Thyroid gland (tissue), 4 donors: Measurements from ENCODE around the gene KRTAP24-1. TPM values are rescaled to one million over a fixed set of nuclear protein-coding genes. Genes with fewer than 3 reads are reported as not detected.

Source experiments
- DNase-seq, 2 donors: peaks; one replicate each; pipeline ENCODE4 v3.0.0-alpha.2; 2019
- H3K27ac ChIP-seq, 3 donors: fragments of 200-600 bp; sonication (generic); 1 replicate in 2 of 3; 2 replicates in 1 of 3; pipeline ENCODE4 v1.5.1; 2016 to 2019; ENCODE audit warnings: mild to moderate bottlenecking in 1 of 3, moderate library complexity in 1 of 3
- H3K27me3 ChIP-seq: fragments of 200-600 bp; sonication (generic); one replicate; pipeline ENCODE4 v1.5.1; 2019
- H3K36me3 ChIP-seq, 2 donors: fragments of 200-600 bp; sonication (generic); one replicate each; pipeline ENCODE4 v1.5.1; 2016 to 2019
- H3K4me1 ChIP-seq, 2 donors: fragments of 200-600 bp; sonication (generic); one replicate each; pipeline ENCODE4 v1.5.1; 2017 to 2019
- H3K4me3 ChIP-seq, 3 donors: fragments of 200-600 bp; sonication (generic); replicated peaks in 1 of 3; 1 replicate in 2 of 3; 2 replicates in 1 of 3; pipeline ENCODE4 v1.5.1; 2016; ENCODE audit warnings: mild to moderate bottlenecking in 1 of 3
- H3K9me3 ChIP-seq: fragments of 200-600 bp; sonication (generic); one replicate; pipeline ENCODE4 v1.5.1; 2017
- CTCF ChIP-seq, 6 experiments: fragments of 200-600 bp in 3 of 6; fragments of 450-650 bp in 3 of 6; sonication (generic) in 3 of 6; IDR thresholded peaks; one replicate each; pipeline ENCODE4 v1.5.1; 2016 to 2019; ENCODE audit warnings: antibody characterized with exemption in 6 of 6, mild to moderate bottlenecking in 2 of 6, inconsistent platforms in 1 of 6, moderate library complexity in 1 of 6
- POLR2A ChIP-seq, 2 donors: fragments of 450-650 bp; IDR thresholded peaks; one replicate each; pipeline ENCODE4 v1.6.1; 2017; ENCODE audit warnings: antibody characterized with exemption in 2 of 2, mild to moderate bottlenecking in 2 of 2, moderate library complexity in 1 of 2
- WGBS, 2 donors: methylation state at CpG; one replicate each; pipeline ENCODE4 v1.1.5; 2017; 5-methylcytosine and 5-hydroxymethylcytosine counted together
- intact Hi-C: fragments of 100-400 bp; cut with DNase I; formaldehyde crosslinking; loops from one replicate; pipeline ENCODE4 v1.15.1; 2023
- total RNA-seq, 4 donors: library from RNA; depleted of rRNA; stranded (reverse); fragments of >200 nt; gene quantifications; one replicate each; pipeline ENCODE4 v1.2.3, GENCODE V29; 2016

Gene KRTAP24-1
- total RNA-seq, 4 donors from 2014 or later, result not detected

- no peak for DNase-seq
- H3K36me3 ChIP-seq, result no peaks in the 10 kb centered on the region
- TF ChIP-seq CTCF (IDR thresholded peaks at IDR 0.05), result no peak
- no peak for TF ChIP-seq POLR2A (IDR thresholded peaks at IDR 0.05)
- no peak overlapping the region for H3K27ac ChIP-seq
- H3K27me3 ChIP-seq, result no peaks in the 10 kb centered on the region
- intact Hi-C loops, result no loop called here
- H3K4me3 ChIP-seq, result no peak overlapping the region
- WGBS, 2 donors, result 81 to 85% methylated on average over 2 of the region's 2 CpGs
- no peaks in the 10 kb centered on the region for H3K4me1 ChIP-seq
- H3K9me3 ChIP-seq, result no peaks in the 10 kb centered on the region
These were observed 49.3 kb downstream of the KRTAP24-1 start for GRCh38 chr21:30233228-30234020.

- intact Hi-C loops, result no loop called here
- no peak overlapping the region for H3K4me3 ChIP-seq
- H3K4me1 ChIP-seq, result peaks cover 6 to 12% of the 10 kb centered on the region in 2 donors
- no peak for DNase-seq
- no peaks in the 10 kb centered on the region for H3K9me3 ChIP-seq
- H3K27me3 ChIP-seq, result no peaks in the 10 kb centered on the region
- H3K27ac ChIP-seq, result no peak overlapping the region
- H3K36me3 ChIP-seq, result no peaks in the 10 kb centered on the region
- TF ChIP-seq POLR2A (IDR thresholded peaks at IDR 0.05), result no peak
- TF ChIP-seq CTCF (IDR thresholded peaks at IDR 0.05), result no peak
- WGBS, 2 donors, result 94 to 98% methylated on average over 1 of the region's 1 CpG
These were observed 50.7 kb downstream of the KRTAP24-1 start for GRCh38 chr21:30232011-30232410.

Other genes with a start within 250 kb of the KRTAP24-1 start
- not detected for gene CLDN17, start 116.1 kb downstream of the KRTAP24-1 start, total RNA-seq
- gene CLDN8, start 66.9 kb downstream of the KRTAP24-1 start, total RNA-seq, result 10 to 100 TPM in 3 of 4 donors, 1 to 10 TPM in 1; 8.9 to 55.6 (median 32.6) TPM
- not detected for gene KRTAP25-1, start 6.6 kb upstream of the KRTAP24-1 start, total RNA-seq
- gene KRTAP26-1, start 37.4 kb upstream of the KRTAP24-1 start, total RNA-seq, result not detected
- gene KRTAP27-1, start 54.7 kb upstream of the KRTAP24-1 start, total RNA-seq, result not detected
- not detected for gene KRTAP23-1, start 65.7 kb upstream of the KRTAP24-1 start, total RNA-seq
- not detected for gene KRTAP13-2, start 89.3 kb upstream of the KRTAP24-1 start, total RNA-seq
- gene KRTAP13-1, start 113.1 kb upstream of the KRTAP24-1 start, total RNA-seq, result not detected
- not detected for gene KRTAP13-3, start 143.0 kb upstream of the KRTAP24-1 start, total RNA-seq
- gene KRTAP13-4, start 147.3 kb upstream of the KRTAP24-1 start, total RNA-seq, result not detected
- not detected for gene KRTAP15-1, start 157.3 kb upstream of the KRTAP24-1 start, total RNA-seq
- not detected for gene KRTAP19-1, start 197.4 kb upstream of the KRTAP24-1 start, total RNA-seq
- not detected for gene KRTAP19-2, start 204.5 kb upstream of the KRTAP24-1 start, total RNA-seq
- gene KRTAP19-3, start 209.1 kb upstream of the KRTAP24-1 start, total RNA-seq, result not detected
- not detected for gene KRTAP19-4, start 214.2 kb upstream of the KRTAP24-1 start, total RNA-seq
- gene KRTAP19-5, start 219.2 kb upstream of the KRTAP24-1 start, total RNA-seq, result not detected